IgD-negative memory B cell (primary cell): Measurements from ENCODE around the gene NPTX2. TPM values are rescaled to one million over a fixed set of nuclear protein-coding genes. Genes with fewer than 3 reads are reported as not detected.

Experiments used
- H3K27ac Mint-ChIP-seq, 3 donors: one replicate each; pipeline ENCODE4 v1.8.0; 2020 to 2022; ENCODE audit warnings: mild to moderate bottlenecking in 3 of 3, mixed read lengths in 3 of 3, moderate library complexity in 1 of 3
- H3K27me3 Mint-ChIP-seq: one replicate; pipeline ENCODE4 v1.8.0; 2021; ENCODE audit warnings: mixed read lengths
- H3K36me3 Mint-ChIP-seq: one replicate; pipeline ENCODE4 v1.8.0; 2020; ENCODE audit warnings: mild to moderate bottlenecking, mixed read lengths
- H3K4me1 Mint-ChIP-seq, 3 donors: one replicate each; pipeline ENCODE4 v1.8.0; 2020 to 2022; ENCODE audit warnings: mixed read lengths in 3 of 3, mild to moderate bottlenecking in 1 of 3
- H3K4me3 Mint-ChIP-seq, 4 donors: one replicate each; pipeline ENCODE4 v1.8.0; 2020 to 2022; ENCODE audit warnings: mild to moderate bottlenecking in 4 of 4, mixed read lengths in 4 of 4, moderate library complexity in 3 of 4
- H3K9me3 Mint-ChIP-seq, 3 donors: one replicate each; pipeline ENCODE4 v1.8.0; 2020 to 2021; ENCODE audit warnings: mixed read lengths in 3 of 3, mild to moderate bottlenecking in 1 of 3
- polyA plus RNA-seq: library from polyadenylated mRNA; unstranded; fragments of 300-500 nt; fragmentation: Illumina TruSeq; gene quantifications from one replicate; pipeline ENCODE4 v1.2.3, GENCODE V29; 2021

The NPTX2 gene
- polyA plus RNA-seq, 1 donor from 2014 or later, result not detected

DNA sequence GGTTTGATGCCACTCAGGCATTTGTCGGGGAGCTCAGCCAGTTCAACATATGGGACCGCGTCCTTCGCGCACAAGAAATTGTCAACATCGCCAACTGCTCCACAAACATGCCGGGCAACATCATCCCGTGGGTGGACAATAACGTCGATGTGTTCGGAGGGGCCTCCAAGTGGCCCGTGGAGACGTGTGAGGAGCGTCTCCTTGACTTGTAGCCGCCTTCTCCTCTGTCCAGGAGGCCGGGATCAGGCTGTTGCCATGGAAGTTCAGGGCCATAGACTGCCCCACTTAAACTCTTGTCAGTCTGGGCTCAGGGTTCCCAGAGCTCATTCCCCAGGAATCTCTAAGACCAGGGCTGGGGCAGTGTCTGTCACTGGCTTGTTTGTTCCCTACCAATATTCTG, 11.3 kb downstream of the NPTX2 start:
- Mint-ChIP-seq H3K4me3 (no peak overlapping the region), H3K27ac (peak overlapping the region in 1 of 3 donors; percentile 10), H3K27me3 (peaks cover 14% of the 10 kb centered on the region), H3K36me3 (no peaks in the 10 kb centered on the region), H3K4me1 (no peaks in the 10 kb centered on the region), H3K9me3 (peaks cover 0 to 16% (median 0%) of the 10 kb centered on the region in 3 donors)

DNA sequence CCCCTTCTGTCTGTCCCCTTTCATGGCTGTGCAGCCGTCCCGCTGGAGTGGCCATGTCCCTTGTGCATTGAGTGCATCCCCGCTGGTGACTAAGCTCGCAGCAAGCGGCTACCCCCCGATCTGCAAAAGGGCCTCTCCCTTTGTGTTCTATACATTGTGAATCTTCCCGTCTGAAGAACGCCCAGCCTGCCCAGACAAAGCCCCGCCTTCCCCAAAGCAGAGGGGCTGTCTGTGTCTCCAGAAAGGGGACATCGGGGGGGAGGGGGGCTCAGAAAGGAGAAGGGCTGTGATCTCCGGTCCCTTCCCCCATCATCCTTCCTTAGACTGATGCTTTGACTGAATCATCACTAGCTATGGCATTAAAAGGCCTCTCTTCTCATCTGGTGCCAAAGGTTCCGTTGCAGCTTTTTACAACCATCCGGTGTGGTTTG, 11.9 kb downstream of the NPTX2 start:
- H3K4me3 Mint-ChIP-seq, result no peak overlapping the region
- H3K27ac Mint-ChIP-seq, result no peak overlapping the region
- H3K27me3 Mint-ChIP-seq, result peaks cover 14% of the 10 kb centered on the region
- peaks cover 0 to 16% (median 0%) of the 10 kb centered on the region in 3 donors for H3K9me3 Mint-ChIP-seq
- no peaks in the 10 kb centered on the region for H3K4me1 Mint-ChIP-seq
- peaks cover 1% of the 10 kb centered on the region for H3K36me3 Mint-ChIP-seq

DNA sequence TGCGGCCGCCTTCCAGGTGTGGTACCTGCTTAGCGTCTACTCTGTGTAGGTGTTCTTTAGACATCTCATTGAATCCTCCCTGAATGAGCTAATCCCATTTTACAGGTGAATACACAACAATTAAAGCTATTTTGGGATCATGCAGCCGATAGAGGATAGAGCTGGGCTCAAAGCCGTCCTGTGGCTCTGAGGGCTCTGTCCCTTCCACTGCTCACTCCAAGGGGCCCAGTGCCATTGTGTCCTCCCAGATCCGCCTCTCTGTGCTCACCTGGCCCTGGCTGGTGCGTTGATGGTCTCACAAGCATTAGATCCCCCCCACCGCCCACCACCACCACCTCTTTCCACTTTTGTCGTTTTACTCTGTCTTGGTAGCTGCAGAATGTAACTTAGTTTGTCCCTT, 13.1 kb downstream of the NPTX2 start:
- H3K4me3 Mint-ChIP-seq, result no peak overlapping the region
- H3K36me3 Mint-ChIP-seq, result peaks cover 2% of the 10 kb centered on the region
- H3K27me3 Mint-ChIP-seq, result peaks cover 14% of the 10 kb centered on the region
- H3K4me1 Mint-ChIP-seq, result no peaks in the 10 kb centered on the region
- peaks cover 0 to 16% (median 0%) of the 10 kb centered on the region in 3 donors for H3K9me3 Mint-ChIP-seq
- no peak overlapping the region for H3K27ac Mint-ChIP-seq

DNA sequence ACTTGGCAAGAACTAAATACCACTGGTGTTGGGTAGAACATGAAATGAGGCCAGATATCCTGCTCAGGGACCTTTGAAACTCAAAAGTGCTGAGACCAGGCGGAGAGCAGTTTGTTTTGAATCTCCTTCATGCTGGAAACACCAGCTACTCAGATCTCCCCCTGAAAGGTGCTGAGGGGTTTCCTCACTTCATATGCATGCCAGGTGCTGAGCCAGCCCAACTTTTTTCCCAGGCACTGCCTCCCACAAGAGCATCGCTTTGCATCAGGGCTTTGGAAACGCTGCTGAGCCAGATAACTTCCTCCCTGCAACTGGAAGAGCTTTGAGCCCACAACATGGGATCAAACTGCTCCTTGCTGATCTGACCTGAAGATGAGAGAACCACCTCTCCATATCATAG, 13.7 kb downstream of the NPTX2 start:
- peaks cover 13% of the 10 kb centered on the region for H3K27me3 Mint-ChIP-seq

GRCh38 chr7:98638853-98639252, 21.8 kb downstream of the NPTX2 start:
- H3K4me1 Mint-ChIP-seq, result peaks cover 5 to 11% (median 6%) of the 10 kb centered on the region in 3 donors
- H3K9me3 Mint-ChIP-seq, result peaks cover 11 to 13% (median 11%) of the 10 kb centered on the region in 3 donors
- H3K27me3 Mint-ChIP-seq, result peaks cover 7% of the 10 kb centered on the region
- H3K4me3 Mint-ChIP-seq, result peak overlapping the region in 1 of 4 donors; percentile 4
- peaks cover 3% of the 10 kb centered on the region for H3K36me3 Mint-ChIP-seq
- no peak overlapping the region for H3K27ac Mint-ChIP-seq

More for the DNA sequence above, 13.7 kb downstream of the NPTX2 start:
- peak overlapping the region in 1 of 4 donors; percentile 30 for H3K4me3 Mint-ChIP-seq
- peaks cover 0 to 16% (median 0%) of the 10 kb centered on the region in 3 donors for H3K9me3 Mint-ChIP-seq
- H3K36me3 Mint-ChIP-seq, result peaks cover 2% of the 10 kb centered on the region
- no peak overlapping the region for H3K27ac Mint-ChIP-seq
- no peaks in the 10 kb centered on the region for H3K4me1 Mint-ChIP-seq

DNA sequence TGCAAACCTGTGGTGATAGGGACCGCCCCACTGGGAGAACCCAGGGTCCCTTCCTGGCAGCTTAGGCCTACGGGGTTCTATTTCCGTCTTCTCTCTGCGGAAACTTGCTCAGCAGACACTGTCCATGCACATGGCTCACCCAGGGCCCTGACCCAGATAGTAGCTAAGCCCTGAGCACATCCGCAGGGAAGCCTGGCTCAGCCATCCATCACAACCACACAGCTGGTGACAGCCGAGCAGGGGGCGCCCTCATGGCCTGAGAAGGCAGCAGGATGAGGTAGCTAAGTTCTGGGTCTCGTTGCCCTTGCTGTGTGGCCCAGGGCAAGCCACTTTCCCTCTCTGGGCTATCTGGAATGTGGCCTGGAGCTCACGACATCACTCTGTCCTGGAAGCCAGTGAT, 23.3 kb downstream of the NPTX2 start:
- H3K27ac Mint-ChIP-seq, result peak overlapping the region in 1 of 3 donors; percentile 14
- H3K36me3 Mint-ChIP-seq, result peaks cover 3% of the 10 kb centered on the region
- no peak overlapping the region for H3K4me3 Mint-ChIP-seq
- peaks cover 11 to 13% (median 11%) of the 10 kb centered on the region in 3 donors for H3K9me3 Mint-ChIP-seq
- H3K27me3 Mint-ChIP-seq, result peaks cover 7% of the 10 kb centered on the region
- H3K4me1 Mint-ChIP-seq, result peaks cover 5 to 11% (median 6%) of the 10 kb centered on the region in 3 donors

DNA sequence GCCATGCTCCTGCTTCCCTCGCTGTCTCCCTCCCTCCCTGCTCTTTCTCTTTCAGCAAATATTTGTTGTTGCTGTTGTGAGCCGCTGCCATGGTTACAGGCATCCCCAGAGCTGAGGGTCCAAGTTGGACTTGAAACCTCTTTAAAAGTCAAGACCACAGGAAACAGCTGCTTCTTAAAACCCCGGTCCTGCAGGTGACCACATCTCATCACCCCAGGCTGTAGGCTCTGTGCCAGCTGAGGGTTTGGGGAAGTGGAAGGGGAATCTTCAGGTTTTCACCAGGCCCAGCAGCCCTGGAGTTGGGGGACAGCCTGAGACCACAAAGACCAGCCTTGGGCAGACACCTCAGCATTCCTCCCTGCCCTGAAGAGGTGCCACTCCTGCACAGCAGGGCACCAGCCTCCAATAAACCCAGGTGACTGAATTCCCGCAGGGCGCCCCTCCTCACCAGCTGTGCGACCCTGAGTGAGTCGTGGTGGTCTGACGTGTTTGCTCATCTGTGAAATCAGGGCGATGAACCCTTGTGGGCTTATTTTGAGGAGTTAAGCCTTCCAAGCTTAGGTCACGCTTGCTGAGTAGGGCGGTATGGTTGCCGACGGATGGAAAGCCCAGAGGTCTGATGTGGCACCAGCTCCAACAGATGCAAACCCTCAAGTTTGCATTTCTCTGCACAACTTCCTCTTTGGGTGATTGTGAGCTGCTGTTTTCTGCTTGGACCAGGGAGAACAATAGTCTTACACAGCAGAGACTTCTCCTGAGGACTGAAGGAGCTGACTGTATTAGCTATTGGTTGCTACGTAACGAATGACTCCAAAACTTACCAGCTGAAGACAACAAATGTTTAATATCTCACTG, 24.8 kb downstream of the NPTX2 start:
- H3K4me3 Mint-ChIP-seq, result peak overlapping the region; percentile 30 to 77 (median 52)

DNA sequence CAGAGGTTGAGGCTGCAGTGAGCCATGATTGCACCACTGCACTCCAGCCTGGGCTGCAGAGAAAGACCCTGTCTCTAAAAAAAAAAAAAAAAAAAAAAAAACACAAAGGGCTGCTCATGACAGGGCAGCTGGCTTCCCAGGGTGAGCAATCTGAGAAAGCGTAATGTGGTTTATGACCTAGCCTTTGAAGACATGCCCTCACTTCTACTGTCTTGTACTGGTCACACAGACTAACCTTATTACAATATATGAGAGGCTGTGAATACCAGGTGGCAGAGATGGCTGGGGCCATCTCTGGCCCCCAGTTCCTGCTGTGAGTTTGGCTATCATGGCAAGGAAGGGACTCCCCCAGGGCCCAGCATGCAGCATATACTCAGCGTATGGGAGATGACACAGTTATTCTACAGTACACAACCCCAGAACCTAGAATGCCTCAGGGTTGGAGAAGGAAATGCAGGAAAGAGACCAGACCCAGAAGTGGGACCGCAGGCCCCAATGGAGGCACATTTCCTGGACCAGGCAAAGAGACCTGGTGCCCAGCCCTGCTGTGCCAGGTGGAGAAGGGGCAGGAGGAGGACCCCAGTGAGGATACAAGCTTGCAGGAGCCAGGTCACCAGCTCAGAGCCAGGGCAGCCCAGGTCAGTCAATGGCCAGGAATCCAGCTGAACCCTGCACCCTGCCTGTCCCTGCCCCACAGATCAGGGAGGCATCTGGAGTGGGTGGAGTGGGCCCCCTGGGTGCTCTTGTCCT, 26.3 kb downstream of the NPTX2 start:
- no peak overlapping the region for H3K27ac Mint-ChIP-seq
- peaks cover 5 to 11% (median 6%) of the 10 kb centered on the region in 3 donors for H3K4me1 Mint-ChIP-seq
- peaks cover 10% of the 10 kb centered on the region for H3K27me3 Mint-ChIP-seq

More for the DNA sequence above, 24.8 kb downstream of the NPTX2 start:
- peaks cover 3% of the 10 kb centered on the region for H3K36me3 Mint-ChIP-seq
- peaks cover 7% of the 10 kb centered on the region for H3K27me3 Mint-ChIP-seq
- H3K9me3 Mint-ChIP-seq, result peaks cover 9 to 13% (median 11%) of the 10 kb centered on the region in 3 donors
- H3K27ac Mint-ChIP-seq, result peak overlapping the region; percentile 33 to 93 (median 74)
- H3K4me1 Mint-ChIP-seq, result peaks cover 5 to 11% (median 6%) of the 10 kb centered on the region in 3 donors

GRCh38 chr7:98646465-98646864, 29.4 kb downstream of the NPTX2 start:
- Mint-ChIP-seq H3K4me1 (peaks cover 4 to 9% (median 5%) of the 10 kb centered on the region in 3 donors), H3K9me3 (peaks cover 0 to 6% (median 5%) of the 10 kb centered on the region in 3 donors), H3K36me3 (peaks cover 6% of the 10 kb centered on the region), H3K4me3 (no peak overlapping the region), H3K27me3 (peaks cover 11% of the 10 kb centered on the region), H3K27ac (no peak overlapping the region)

More for the DNA sequence above, 26.3 kb downstream of the NPTX2 start:
- peaks cover 4% of the 10 kb centered on the region for H3K36me3 Mint-ChIP-seq
- peak overlapping the region in 1 of 4 donors; percentile 5 for H3K4me3 Mint-ChIP-seq
- H3K9me3 Mint-ChIP-seq, result peaks cover 5% of the 10 kb centered on the region in 3 donors

DNA sequence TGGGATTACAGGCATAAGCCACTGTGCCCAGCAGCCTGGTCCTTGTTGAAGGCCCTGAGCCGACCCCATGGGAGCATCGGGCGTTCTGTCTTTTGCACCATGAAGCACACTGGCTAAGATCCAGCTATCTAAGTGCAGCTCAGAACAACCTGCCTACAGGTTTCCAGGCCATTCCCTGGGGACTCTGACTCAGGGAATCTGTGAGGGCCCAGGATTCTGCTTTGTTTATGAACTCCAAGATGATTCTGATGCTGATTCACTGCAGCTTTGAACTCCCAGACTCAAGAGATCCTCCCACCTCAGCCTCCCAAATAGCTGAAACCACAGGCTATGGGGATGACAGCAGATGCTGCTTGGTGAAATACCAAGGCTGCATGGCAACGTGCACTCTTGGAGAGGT, 30.2 kb downstream of the NPTX2 start:
- peaks cover 6% of the 10 kb centered on the region for H3K36me3 Mint-ChIP-seq
- H3K27ac Mint-ChIP-seq, result no peak overlapping the region
- peaks cover 0 to 5% (median under 1%) of the 10 kb centered on the region in 3 donors for H3K4me1 Mint-ChIP-seq
- H3K27me3 Mint-ChIP-seq, result peaks cover 9% of the 10 kb centered on the region
- H3K9me3 Mint-ChIP-seq, result peaks cover 0 to 6% (median 5%) of the 10 kb centered on the region in 3 donors
- no peak overlapping the region for H3K4me3 Mint-ChIP-seq

DNA sequence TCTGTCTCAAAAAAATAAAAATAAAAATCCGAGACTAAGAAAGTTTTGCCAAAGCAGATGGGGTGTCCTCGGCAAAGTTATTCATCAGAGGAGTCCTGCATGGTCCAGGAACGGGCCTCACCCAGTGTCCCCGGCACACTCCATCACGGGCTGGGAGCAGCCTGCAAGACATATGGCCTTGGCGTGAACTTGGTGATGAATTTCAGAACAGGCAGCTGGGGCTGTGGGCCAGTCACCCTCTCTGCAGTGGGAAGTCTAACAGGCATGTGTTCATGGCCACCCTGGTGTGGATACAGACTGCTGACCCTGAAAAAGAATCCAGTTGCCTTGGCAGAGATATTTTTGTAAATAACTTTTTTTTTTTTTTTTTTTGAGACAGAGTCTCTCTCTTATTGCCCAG, 34.7 kb downstream of the NPTX2 start:
- H3K4me1 Mint-ChIP-seq, result no peaks in the 10 kb centered on the region
- peaks cover 0 to 8% (median 6%) of the 10 kb centered on the region in 3 donors for H3K9me3 Mint-ChIP-seq
- H3K27me3 Mint-ChIP-seq, result peaks cover 5% of the 10 kb centered on the region
- no peak overlapping the region for H3K4me3 Mint-ChIP-seq
- H3K36me3 Mint-ChIP-seq, result peaks cover 5% of the 10 kb centered on the region
- H3K27ac Mint-ChIP-seq, result no peak overlapping the region

DNA sequence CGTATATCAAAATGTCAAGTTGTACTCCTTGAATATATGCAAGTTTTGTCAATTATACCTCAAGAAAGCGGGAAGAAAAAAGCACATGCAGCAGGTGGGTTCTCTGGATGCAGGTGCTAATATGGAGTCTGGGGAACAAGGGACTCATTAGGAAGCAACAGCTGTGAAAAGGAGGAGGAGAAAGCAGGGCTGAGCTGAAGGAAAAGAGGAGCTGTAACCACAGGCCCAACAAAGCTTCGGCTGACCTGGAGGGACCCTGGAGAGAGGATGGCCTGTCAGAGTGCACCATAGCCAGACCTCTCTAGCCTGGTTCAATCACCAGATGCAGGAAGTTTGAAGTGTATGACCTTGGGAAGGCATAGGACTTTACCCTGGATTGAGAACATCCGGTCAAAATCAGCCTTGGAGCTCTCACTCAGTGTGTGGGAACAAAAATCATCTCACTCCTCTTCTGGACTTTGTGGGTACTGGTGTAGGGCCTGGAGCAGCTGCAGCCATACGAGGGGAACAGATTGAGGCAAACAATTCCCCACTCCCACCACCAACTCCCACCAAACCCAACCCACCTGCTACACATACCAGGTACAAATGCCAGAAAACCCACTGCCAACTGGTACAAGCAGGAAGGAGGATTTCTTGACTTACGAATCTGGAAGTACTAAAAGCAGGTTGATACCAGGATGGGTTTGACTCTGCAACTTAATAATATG, 36.7 kb downstream of the NPTX2 start:
- Mint-ChIP-seq H3K36me3 (peaks cover 3% of the 10 kb centered on the region), H3K27ac (no peak overlapping the region), H3K9me3 (peaks cover 0 to 8% (median 6%) of the 10 kb centered on the region in 3 donors), H3K27me3 (no peaks in the 10 kb centered on the region), H3K4me1 (no peaks in the 10 kb centered on the region), H3K4me3 (no peak overlapping the region)

GRCh38 chr7:98654524-98655272, 37.6 kb downstream of the NPTX2 start:
- no peaks in the 10 kb centered on the region for H3K4me1 Mint-ChIP-seq
- H3K4me3 Mint-ChIP-seq, result no peak overlapping the region
- no peaks in the 10 kb centered on the region for H3K36me3 Mint-ChIP-seq
- H3K27ac Mint-ChIP-seq, result no peak overlapping the region
- peaks cover 0 to 4% (median 1%) of the 10 kb centered on the region in 3 donors for H3K9me3 Mint-ChIP-seq
- H3K27me3 Mint-ChIP-seq, result no peaks in the 10 kb centered on the region

- H3K27me3 Mint-ChIP-seq, result peaks cover 1% of the 10 kb centered on the region
- H3K27ac Mint-ChIP-seq, result no peak overlapping the region
- no peaks in the 10 kb centered on the region for H3K4me1 Mint-ChIP-seq
- peaks cover 0 to 5% (median 0%) of the 10 kb centered on the region in 3 donors for H3K9me3 Mint-ChIP-seq
- H3K4me3 Mint-ChIP-seq, result no peak overlapping the region
- no peaks in the 10 kb centered on the region for H3K36me3 Mint-ChIP-seq
Measured at GRCh38 chr7:98655611-98656010, 38.5 kb downstream of the NPTX2 start.
